H1 (cell line): Measurements from ENCODE around the gene SETDB2.
"Not testable (repeated sequence)": the region's sequence is repeated elsewhere in the genome, so short reads cannot be mapped to it uniquely, and the experiment has no call there.

ENCODE experiments used
- TAF7 ChIP-seq: optimal IDR thresholded peaks from 2 replicates; pipeline ENCODE3; 2011; ENCODE audit warnings: low read depth, mild to moderate bottlenecking, inconsistent platforms, low read length, moderate library complexity, borderline replicate concordance
- TF ChIP-seq, protein P1 (sequence below), 3 experiments: IDR thresholded peaks; 1 replicate in 2 of 3; 2 replicates in 1 of 3; pipeline versions ENCODE4 v1.5.1 to v1.6.1; 2011; ENCODE audit warnings: low read length in 3 of 3, mild to moderate bottlenecking in 3 of 3, inconsistent platforms in 2 of 3, low read depth in 1 of 3, moderate library complexity in 1 of 3; ENCODE audit not compliant: insufficient read depth in 1 of 3; ENCODE audit errors: control extremely low read depth in 1 of 3

DNA sequence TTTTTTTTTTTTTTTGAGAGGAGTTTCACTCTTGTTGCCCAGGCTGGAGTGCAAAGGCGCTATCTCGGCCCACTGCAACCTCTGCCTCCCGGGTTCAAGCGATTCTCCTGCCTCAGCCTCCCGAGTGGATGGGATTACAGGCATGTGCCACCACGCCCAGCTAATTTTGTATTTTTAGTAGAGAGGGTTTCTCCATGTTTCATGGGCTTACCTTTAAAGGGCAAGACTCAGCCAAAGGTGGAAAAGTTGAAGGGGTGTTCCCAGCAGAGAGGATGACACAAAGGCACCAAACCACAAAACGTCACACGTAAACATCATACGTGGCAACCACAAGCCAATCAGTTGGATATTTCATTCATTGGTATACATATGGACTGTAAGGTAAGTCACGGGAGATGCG, 52.8 kb downstream of the SETDB2 start:
- not testable (repeated sequence) for TF ChIP-seq TAF7
- TF ChIP-seq, protein P1, sequence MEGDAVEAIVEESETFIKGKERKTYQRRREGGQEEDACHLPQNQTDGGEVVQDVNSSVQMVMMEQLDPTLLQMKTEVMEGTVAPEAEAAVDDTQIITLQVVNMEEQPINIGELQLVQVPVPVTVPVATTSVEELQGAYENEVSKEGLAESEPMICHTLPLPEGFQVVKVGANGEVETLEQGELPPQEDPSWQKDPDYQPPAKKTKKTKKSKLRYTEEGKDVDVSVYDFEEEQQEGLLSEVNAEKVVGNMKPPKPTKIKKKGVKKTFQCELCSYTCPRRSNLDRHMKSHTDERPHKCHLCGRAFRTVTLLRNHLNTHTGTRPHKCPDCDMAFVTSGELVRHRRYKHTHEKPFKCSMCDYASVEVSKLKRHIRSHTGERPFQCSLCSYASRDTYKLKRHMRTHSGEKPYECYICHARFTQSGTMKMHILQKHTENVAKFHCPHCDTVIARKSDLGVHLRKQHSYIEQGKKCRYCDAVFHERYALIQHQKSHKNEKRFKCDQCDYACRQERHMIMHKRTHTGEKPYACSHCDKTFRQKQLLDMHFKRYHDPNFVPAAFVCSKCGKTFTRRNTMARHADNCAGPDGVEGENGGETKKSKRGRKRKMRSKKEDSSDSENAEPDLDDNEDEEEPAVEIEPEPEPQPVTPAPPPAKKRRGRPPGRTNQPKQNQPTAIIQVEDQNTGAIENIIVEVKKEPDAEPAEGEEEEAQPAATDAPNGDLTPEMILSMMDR (IDR thresholded peaks at IDR 0.05; ENCODE audit: control extremely low read depth in 1 of 3, insufficient read depth in 1 of 3, low read depth in 1 of 3, low read length in 3 of 3) = not testable (repeated sequence)
